ENCODE data around the gene FLNB. TPM values are rescaled to one million over a fixed set of nuclear protein-coding genes. Genes with fewer than 3 reads are reported as not detected.

The FLNB gene
- total RNA-seq, 1 experiment from 2014 or later, result 83.4 TPM

DNA sequence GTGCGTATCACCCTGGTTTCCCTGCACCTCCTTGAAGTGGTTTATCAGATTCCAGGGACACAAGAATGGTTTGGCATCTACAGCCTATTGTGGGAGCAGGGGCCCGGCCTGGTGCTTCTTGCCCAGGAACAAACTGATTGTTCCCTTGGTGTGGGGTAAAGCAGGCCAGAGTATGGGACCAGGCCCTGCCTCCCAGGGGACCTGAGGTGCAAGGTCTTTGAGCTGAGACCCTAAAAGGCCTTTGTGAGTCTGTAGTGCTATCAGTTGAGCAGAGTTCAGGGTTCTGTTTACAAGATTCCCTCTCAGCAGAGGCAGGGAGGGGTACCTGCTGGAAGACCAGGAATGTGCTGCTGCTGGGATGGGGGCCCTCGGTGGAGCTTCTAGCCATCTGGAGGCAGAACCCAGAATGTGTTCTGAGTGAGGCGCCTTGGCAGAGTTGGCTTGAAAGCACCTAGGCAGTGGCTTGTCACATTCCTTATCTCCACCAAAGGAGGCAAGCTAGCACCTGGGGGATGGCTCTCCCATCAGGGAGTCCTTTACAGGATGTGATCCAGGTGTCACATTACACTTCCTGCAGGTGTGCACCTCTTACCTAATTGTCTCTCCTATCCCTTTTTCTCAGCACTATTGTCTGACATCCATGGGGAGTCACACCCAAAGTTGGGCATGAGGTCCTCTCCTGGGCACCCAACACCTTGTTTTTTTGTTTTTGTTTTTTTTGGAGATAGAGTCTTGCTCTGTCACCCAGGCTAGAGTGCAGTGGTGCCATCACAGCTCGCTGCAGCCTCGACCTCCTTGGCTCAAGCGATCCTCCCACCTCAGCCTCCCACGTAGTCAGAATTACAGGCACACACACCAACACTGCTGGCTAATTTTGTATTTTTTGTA lies 13.1 kb downstream of the FLNB start:
- Histone ChIP-seq H3K14ac (ENCODE audit: insufficient read depth, low read length) (peak overlapping the region; percentile 33), H2BK20ac (ENCODE audit: low read depth, low read length, poor library complexity, severe bottlenecking) (no peak overlapping the region), H3K4ac (ENCODE audit: low read depth, low read length) (no peak overlapping the region), H3K9me3 (ENCODE audit: control insufficient read depth, low read depth, low read length) (no peaks in the 10 kb centered on the region), H3K27ac (ENCODE audit: insufficient read length, low read depth, low read length) (peak overlapping the region; percentile 97), H2BK12ac (ENCODE audit: insufficient read length, low read depth, low read length) (peak overlapping the region; percentile 42), H3K18ac (ENCODE audit: insufficient read length, low read depth, low read length) (peak overlapping the region; percentile 64), H2BK15ac (ENCODE audit: low read depth, low read length) (no peak overlapping the region), H3K9ac (ENCODE audit: extremely low read depth, insufficient read length, low read length) (no peak overlapping the region), H2AK5ac (ENCODE audit: insufficient read length, low read length) (no peak overlapping the region), H2BK5ac (ENCODE audit: insufficient read length, low read length) (peak overlapping the region; percentile 32), H4K8ac (replicated peaks; ENCODE audit: insufficient read length, low read depth, low read length) (no peak overlapping the region), H3T11ph (ENCODE audit: low read length) (no peak overlapping the region), H3K56ac (ENCODE audit: insufficient read length, low read depth, low read length) (peak overlapping the region; percentile 47), H3K4me1 (ENCODE audit: insufficient read depth, low read length) (peaks cover 34% of the 10 kb centered on the region; the same call in 1 of the 2 replicates), H3K27me3 (ENCODE audit: insufficient read depth, low read length) (no peaks in the 10 kb centered on the region), H3K4me2 (ENCODE audit: insufficient read depth, insufficient read length, low read length) (peak overlapping the region; percentile 34), H4K91ac (ENCODE audit: insufficient read length, low read depth, low read length) (peak overlapping the region; percentile 24), H3K79me1 (ENCODE audit: insufficient read depth, low read depth, low read length, poor library complexity, severe bottlenecking) (peaks cover 6% of the 10 kb centered on the region), H3K23me2 (ENCODE audit: insufficient read length, low read depth, low read length, poor library complexity, severe bottlenecking) (no peaks in the 10 kb centered on the region), H4K5ac (ENCODE audit: insufficient read length, low read depth, low read length) (peak overlapping the region; percentile 44), H2BK120ac (ENCODE audit: low read depth, low read length, poor library complexity, severe bottlenecking) (no peak overlapping the region), H2AFZ (ENCODE audit: low read length) (no peak overlapping the region), H4K20me1 (ENCODE audit: control insufficient read depth, insufficient read depth, insufficient read length) (no peaks in the 10 kb centered on the region), H3K23ac (ENCODE audit: insufficient read length, low read depth, low read length) (no peak overlapping the region), H3K79me2 (ENCODE audit: insufficient read depth, low read length) (peaks cover 19% of the 10 kb centered on the region; the same call in 1 of the 2 replicates)
- no peaks in the 10 kb centered on the region; a peak in 1 of 5 replicates for H3K9me3 Mint-ChIP-seq
- H3K27me3 Mint-ChIP-seq (ENCODE audit: low read depth), result no peaks in the 10 kb centered on the region; the same call in 1 of the 2 replicates
- peak overlapping the region; percentile 25 to 64; a peak in 2 of 5 replicates for H3K4me3 Mint-ChIP-seq
- H3K4me1 Mint-ChIP-seq, result peaks cover 64 to 73% of the 10 kb centered on the region in 2 experiments
- TF ChIP-seq, protein P1, sequence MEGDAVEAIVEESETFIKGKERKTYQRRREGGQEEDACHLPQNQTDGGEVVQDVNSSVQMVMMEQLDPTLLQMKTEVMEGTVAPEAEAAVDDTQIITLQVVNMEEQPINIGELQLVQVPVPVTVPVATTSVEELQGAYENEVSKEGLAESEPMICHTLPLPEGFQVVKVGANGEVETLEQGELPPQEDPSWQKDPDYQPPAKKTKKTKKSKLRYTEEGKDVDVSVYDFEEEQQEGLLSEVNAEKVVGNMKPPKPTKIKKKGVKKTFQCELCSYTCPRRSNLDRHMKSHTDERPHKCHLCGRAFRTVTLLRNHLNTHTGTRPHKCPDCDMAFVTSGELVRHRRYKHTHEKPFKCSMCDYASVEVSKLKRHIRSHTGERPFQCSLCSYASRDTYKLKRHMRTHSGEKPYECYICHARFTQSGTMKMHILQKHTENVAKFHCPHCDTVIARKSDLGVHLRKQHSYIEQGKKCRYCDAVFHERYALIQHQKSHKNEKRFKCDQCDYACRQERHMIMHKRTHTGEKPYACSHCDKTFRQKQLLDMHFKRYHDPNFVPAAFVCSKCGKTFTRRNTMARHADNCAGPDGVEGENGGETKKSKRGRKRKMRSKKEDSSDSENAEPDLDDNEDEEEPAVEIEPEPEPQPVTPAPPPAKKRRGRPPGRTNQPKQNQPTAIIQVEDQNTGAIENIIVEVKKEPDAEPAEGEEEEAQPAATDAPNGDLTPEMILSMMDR (conservative IDR thresholded peaks at IDR 0.05), result peak; percentile 40; the same call in 2 of the 3 replicates
- H3K27ac Mint-ChIP-seq, result peak overlapping the region; percentile 97 to 99 (median 99)
- WGBS (ENCODE audit: extremely low coverage, insufficient read length, low lambda C conversion rate), result no CpG with 5 or more reads among the region's 8 CpGs
- peaks cover 0 to 2% (median 0%) of the 10 kb centered on the region in 3 experiments; a peak in 2 of 7 replicates for H3K36me3 Mint-ChIP-seq (ENCODE audit: insufficient read depth in 1 of 3, low read depth in 3 of 3)
- peak; percentile 95 for DNase-seq

All from H9 (cell line).